T-helper 2 cell treated with Interferon-gamma antibody and Interleukin-4, amounts not matched to agents 5 μg/mL and 100 μg/mL, for 36 hours (primary cell): ENCODE measurements around the gene KRTAP4-3.
"Not testable (repeated sequence)": the region's sequence is repeated elsewhere in the genome, so short reads cannot be mapped to it uniquely, and the experiment has no call there.

Experiments
- DNase-seq: peaks from one replicate; pipeline ENCODE4 v3.0.0; 2021; ENCODE audit warnings: low spot score
- H3K27ac Mint-ChIP-seq: one replicate; pipeline ENCODE4 v1.8.0; 2021; ENCODE audit warnings: mild to moderate bottlenecking, mixed read lengths
- H3K27me3 Mint-ChIP-seq: one replicate; pipeline ENCODE4 v1.8.0; 2021; ENCODE audit warnings: low read depth, mixed read lengths
- H3K36me3 Mint-ChIP-seq: one replicate; pipeline ENCODE4 v1.8.0; 2021; ENCODE audit warnings: low read depth, mixed read lengths
- H3K4me1 Mint-ChIP-seq: one replicate; pipeline ENCODE4 v1.8.0; 2021; ENCODE audit warnings: low read depth, mixed read lengths
- H3K4me3 Mint-ChIP-seq: one replicate; pipeline ENCODE4 v1.8.0; 2022; ENCODE audit warnings: mild to moderate bottlenecking, moderate library complexity, mixed read lengths
- H3K9me3 Mint-ChIP-seq: one replicate; pipeline ENCODE4 v1.8.0; 2021; ENCODE audit warnings: mixed read lengths

The KRTAP4-3 gene

GRCh38 chr17:41168121-41168520 is at the start of gene KRTAP4-3:
Gene KRTAP4-3 (minus strand): TSS chr17:41168221. CDS start chr17:41168172, 49 bp downstream.
- H3K4me3 Mint-ChIP-seq: no peak within 1 kb of the TSS
- H3K4me1 Mint-ChIP-seq: no peaks in the 10 kb centered on the region
- no peak for DNase-seq
- no peak within 1 kb of the TSS for H3K27ac Mint-ChIP-seq
- peaks cover 3% of the 10 kb centered on the region for H3K27me3 Mint-ChIP-seq
- no peaks in the 10 kb centered on the region for H3K36me3 Mint-ChIP-seq
- H3K9me3 Mint-ChIP-seq: no peaks in the 10 kb centered on the region

DNA sequence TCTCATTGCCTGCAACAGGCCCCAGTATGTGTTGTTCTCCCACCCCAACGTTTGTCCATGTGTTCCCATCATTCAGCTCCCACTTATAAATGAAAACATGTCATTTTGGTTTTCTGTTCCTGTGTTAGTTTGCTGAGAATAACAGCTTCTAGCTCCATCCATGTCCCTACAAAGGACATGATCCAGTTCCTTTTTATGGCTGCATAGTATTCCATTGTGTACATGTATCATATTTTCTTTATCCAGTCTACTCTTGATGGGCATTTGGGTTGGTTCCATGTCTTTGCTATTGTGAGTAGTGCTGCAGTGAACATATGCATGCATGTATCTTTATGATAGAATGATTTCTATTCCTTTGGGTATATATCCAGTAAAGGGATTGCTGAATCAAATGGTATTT is 47.7 kb upstream of the KRTAP4-3 start:
- Mint-ChIP-seq H3K27me3 (peaks cover 5% of the 10 kb centered on the region), H3K4me1 (no peaks in the 10 kb centered on the region), H3K9me3 (no peaks in the 10 kb centered on the region), H3K4me3 (no peak overlapping the region), H3K36me3 (no peaks in the 10 kb centered on the region), H3K27ac (no peak overlapping the region)
- no peak for DNase-seq

- no peak overlapping the region for H3K27ac Mint-ChIP-seq
- H3K4me3 Mint-ChIP-seq: no peak overlapping the region
- no peak for DNase-seq
- H3K27me3 Mint-ChIP-seq: peaks cover 23% of the 10 kb centered on the region
- H3K4me1 Mint-ChIP-seq: no peaks in the 10 kb centered on the region
- no peaks in the 10 kb centered on the region for H3K9me3 Mint-ChIP-seq
- H3K36me3 Mint-ChIP-seq: no peaks in the 10 kb centered on the region
Measured at GRCh38 chr17:41212524-41213169, 44.6 kb upstream of the KRTAP4-3 start.

DNA sequence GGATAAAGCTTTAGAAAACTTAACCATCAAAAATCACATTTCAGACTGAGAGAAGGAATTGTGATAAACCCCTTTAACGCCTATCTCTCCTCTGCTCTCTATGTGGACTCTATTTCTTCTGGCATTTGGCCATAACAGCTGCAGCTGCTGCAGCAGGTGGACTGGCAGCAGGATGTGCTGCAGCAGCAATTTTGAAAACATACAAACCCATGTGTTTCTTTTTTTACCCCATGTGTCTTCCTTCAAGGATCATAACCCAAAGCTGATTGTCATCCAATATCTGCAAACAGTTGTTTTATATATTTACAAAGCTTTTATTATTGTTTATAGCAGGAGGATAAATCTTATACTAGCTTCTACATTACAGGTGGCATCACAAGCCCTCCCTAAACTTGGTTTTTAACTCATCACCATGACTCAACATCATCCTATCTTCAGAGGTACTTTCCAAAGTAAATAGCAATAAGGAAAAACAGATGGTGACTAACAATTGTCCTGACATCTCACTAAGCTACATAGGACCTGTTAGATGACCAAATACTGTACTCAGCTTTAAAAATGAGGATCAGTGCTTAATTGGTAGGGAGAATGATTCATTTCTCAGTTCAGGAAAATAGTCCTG is 43.9 kb upstream of the KRTAP4-3 start:
- Mint-ChIP-seq H3K36me3 (no peaks in the 10 kb centered on the region), H3K27me3 (peaks cover 26% of the 10 kb centered on the region), H3K4me1 (no peaks in the 10 kb centered on the region), H3K9me3 (no peaks in the 10 kb centered on the region), H3K4me3 (no peak overlapping the region), H3K27ac (no peak overlapping the region)
- DNase-seq: no peak

DNA sequence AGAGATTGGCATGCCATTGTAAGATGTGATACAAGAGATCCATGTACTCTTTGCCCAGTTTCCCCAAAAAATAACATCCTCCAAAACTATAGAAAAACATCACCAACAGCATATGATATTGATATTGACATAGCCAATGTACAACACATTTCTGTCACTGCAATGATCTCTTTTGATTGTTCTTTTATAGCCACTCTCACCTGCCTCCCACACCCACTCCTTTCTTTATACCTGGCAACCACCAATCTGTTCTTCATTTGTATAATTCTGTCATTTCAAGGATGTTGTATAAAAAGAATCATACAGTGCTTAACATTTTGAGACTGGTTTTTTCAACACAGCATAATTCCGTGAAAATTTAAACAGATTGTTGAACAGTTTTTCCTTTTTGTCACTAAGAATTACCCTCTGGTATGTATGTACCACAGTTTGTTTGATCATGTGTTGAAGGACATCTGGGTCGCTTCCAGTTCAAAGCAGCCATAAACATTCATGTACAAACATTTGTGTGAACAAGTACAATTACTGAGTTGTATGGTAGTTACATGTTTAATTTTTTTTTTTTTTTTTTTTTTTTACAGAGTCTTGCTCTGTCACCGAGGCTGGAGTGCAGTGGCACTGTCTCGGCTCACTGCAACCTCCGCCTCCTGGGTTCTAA is 31.5 kb upstream of the KRTAP4-3 start:
- H3K4me1 Mint-ChIP-seq: no peaks in the 10 kb centered on the region
- H3K27me3 Mint-ChIP-seq: no peaks in the 10 kb centered on the region
- no peak for DNase-seq
- no peak overlapping the region for H3K4me3 Mint-ChIP-seq
- no peaks in the 10 kb centered on the region for H3K9me3 Mint-ChIP-seq
- H3K36me3 Mint-ChIP-seq: no peaks in the 10 kb centered on the region
- H3K27ac Mint-ChIP-seq: no peak overlapping the region

DNA sequence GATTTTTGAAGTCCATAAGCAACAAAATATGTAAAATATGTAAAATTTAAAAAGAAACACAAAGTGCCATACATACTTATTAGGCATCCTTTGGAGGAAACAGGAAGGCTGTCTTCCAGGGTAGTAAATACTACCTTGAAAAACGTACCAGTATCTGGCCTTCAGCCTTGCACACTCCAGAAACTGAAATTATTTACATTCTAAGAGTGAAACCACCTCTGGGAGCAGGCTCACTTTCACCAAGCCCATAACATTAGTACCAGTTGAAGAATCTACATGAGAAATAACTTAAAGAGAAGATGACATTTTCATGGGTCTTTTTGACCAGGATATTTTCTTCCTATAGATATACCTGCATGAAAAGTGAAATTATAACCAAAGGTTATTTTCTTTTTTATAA is 28.0 kb upstream of the KRTAP4-3 start:
- no peaks in the 10 kb centered on the region for H3K36me3 Mint-ChIP-seq
- no peak overlapping the region for H3K4me3 Mint-ChIP-seq
- H3K4me1 Mint-ChIP-seq: no peaks in the 10 kb centered on the region
- no peaks in the 10 kb centered on the region for H3K27me3 Mint-ChIP-seq
- no peak for DNase-seq
- no peaks in the 10 kb centered on the region for H3K9me3 Mint-ChIP-seq
- H3K27ac Mint-ChIP-seq: no peak overlapping the region

- Mint-ChIP-seq H3K27me3 (no peaks in the 10 kb centered on the region), H3K27ac (no peak overlapping the region), H3K36me3 (no peaks in the 10 kb centered on the region)
Measured at GRCh38 chr17:41190328-41190727, 22.3 kb upstream of the KRTAP4-3 start.

GRCh38 chr17:41189837-41190318 is 21.9 kb upstream of the KRTAP4-3 start, which contains the start of gene KRTAP9-1:
Gene KRTAP9-1 (plus strand): TSS chr17:41189887. CDS start chr17:41189887, 0 bp downstream.
- H3K9me3 Mint-ChIP-seq, H3K4me1 Mint-ChIP-seq, H3K27ac Mint-ChIP-seq, H3K4me3 Mint-ChIP-seq, DNase-seq, H3K36me3 Mint-ChIP-seq, H3K27me3 Mint-ChIP-seq: not testable (repeated sequence)

More at GRCh38 chr17:41190328-41190727, 22.3 kb upstream of the KRTAP4-3 start:
- H3K4me1 Mint-ChIP-seq: no peaks in the 10 kb centered on the region
- no peaks in the 10 kb centered on the region for H3K9me3 Mint-ChIP-seq
- no peak for DNase-seq
- no peak overlapping the region for H3K4me3 Mint-ChIP-seq

- no peak for DNase-seq
- Mint-ChIP-seq H3K4me3 (no peak overlapping the region), H3K27me3 (peaks cover 4% of the 10 kb centered on the region), H3K27ac (no peak overlapping the region), H3K36me3 (no peaks in the 10 kb centered on the region), H3K9me3 (no peaks in the 10 kb centered on the region), H3K4me1 (no peaks in the 10 kb centered on the region)
Measured at GRCh38 chr17:41186872-41187271, 18.9 kb upstream of the KRTAP4-3 start.

DNA sequence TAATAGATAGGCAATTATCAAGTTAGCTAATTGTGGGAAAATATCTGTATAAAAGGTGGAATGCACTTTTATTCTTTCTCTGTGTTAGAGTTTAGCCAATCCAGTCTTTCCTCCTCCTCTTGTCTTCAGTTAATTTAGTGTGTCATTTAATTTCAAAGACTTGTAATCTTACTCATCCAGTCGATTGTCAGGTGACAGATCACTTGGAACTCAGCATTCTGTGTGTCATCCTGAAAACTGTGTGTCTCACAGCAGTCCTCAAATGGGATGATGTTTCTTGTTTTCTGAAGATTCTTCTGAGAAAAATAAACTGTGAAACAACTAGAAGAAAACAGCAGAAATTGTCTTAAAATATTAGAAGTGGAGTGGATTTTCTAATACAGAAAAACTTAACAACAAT is 17.0 kb upstream of the KRTAP4-3 start:
- H3K36me3 Mint-ChIP-seq: no peaks in the 10 kb centered on the region
- peaks cover 4% of the 10 kb centered on the region for H3K27me3 Mint-ChIP-seq
- DNase-seq: no peak
- no peaks in the 10 kb centered on the region for H3K9me3 Mint-ChIP-seq
- H3K4me1 Mint-ChIP-seq: no peaks in the 10 kb centered on the region
- H3K27ac Mint-ChIP-seq: no peak overlapping the region
- H3K4me3 Mint-ChIP-seq: no peak overlapping the region

DNA sequence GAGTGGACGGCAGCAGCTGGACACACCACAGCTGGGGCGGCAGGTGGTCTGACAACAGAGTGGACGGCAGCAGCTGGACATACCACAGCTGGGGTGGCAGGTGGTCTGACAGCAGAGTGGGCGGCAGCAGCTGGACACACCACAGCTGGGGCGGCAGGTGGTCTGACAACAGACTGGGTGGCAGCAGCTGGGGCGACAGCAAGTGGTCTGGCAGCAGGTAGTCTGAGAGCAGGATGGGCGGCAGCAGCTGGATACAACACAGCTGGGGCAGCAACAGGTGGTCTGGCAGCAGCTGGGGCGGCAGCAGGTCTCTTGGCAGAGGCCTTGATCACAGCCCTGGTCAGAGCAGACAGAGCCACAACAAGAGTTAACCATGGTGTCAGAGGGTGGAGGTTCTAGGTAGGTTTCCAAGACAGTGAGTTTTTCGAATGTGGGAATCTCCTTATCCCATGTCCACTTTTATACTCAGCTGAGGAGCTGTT is 16.5 kb upstream of the KRTAP4-3 start, which contains the start of gene KRTAP4-1:
Gene KRTAP4-1, minus strand, starts transcription at position 432 of the 482 bp plus-strand sequence. Its CDS starts 57 bp downstream, at position 375.
- Mint-ChIP-seq H3K27ac (no peak within 1 kb of the TSS), H3K27me3 (peaks cover 4% of the 10 kb centered on the region), H3K36me3 (no peaks in the 10 kb centered on the region), H3K9me3 (no peaks in the 10 kb centered on the region), H3K4me1 (no peaks in the 10 kb centered on the region), H3K4me3 (no peak within 1 kb of the TSS)
- DNase-seq: no peak

- DNase-seq: no peak
- Mint-ChIP-seq H3K4me3 (no peak overlapping the region), H3K36me3 (no peaks in the 10 kb centered on the region), H3K27ac (no peak overlapping the region), H3K9me3 (no peaks in the 10 kb centered on the region), H3K4me1 (no peaks in the 10 kb centered on the region), H3K27me3 (no peaks in the 10 kb centered on the region)
Measured at GRCh38 chr17:41178843-41179616, 11.0 kb upstream of the KRTAP4-3 start.

DNA sequence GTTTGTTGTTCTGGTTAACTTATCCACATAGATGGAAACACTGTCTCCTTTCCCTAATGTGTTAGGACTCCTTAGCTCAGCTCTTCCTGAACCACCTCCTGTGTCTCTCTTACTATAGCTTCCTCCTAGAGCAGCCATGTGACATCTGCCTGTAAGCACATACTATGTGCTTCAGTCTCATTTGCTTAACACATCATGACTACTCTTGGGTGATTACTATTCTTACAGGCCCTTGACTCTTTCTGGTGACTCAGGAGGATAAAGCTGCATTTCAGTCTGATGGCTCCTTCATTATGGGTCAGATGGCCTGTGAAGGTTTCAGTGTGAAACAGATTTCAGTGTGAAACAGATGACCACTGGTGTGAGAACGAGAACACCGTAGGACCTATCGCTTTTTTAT is 10.3 kb upstream of the KRTAP4-3 start:
- Mint-ChIP-seq H3K4me3 (no peak overlapping the region), H3K9me3 (no peaks in the 10 kb centered on the region), H3K4me1 (no peaks in the 10 kb centered on the region), H3K36me3 (no peaks in the 10 kb centered on the region), H3K27ac (no peak overlapping the region), H3K27me3 (no peaks in the 10 kb centered on the region)
- DNase-seq: no peak
